Body of pancreas (tissue), 4 donors: Measurements from ENCODE around the gene GALNTL6.

Source experiments
- POLR2A ChIP-seq, 3 donors: fragments of 450-650 bp; IDR thresholded peaks; one replicate each; pipeline ENCODE4 v1.6.1; 2016; ENCODE audit warnings: antibody characterized with exemption in 3 of 3, mild to moderate bottlenecking in 2 of 3
- TF ChIP-seq, protein P1 (sequence below), 7 experiments: fragments of 450-650 bp in 4 of 7; fragments of 200-600 bp in 3 of 7; sonication (generic) in 3 of 7; IDR thresholded peaks; one replicate each; pipeline ENCODE4 v1.5.1; 2016 to 2019; ENCODE audit warnings: antibody characterized with exemption in 7 of 7

DNA sequence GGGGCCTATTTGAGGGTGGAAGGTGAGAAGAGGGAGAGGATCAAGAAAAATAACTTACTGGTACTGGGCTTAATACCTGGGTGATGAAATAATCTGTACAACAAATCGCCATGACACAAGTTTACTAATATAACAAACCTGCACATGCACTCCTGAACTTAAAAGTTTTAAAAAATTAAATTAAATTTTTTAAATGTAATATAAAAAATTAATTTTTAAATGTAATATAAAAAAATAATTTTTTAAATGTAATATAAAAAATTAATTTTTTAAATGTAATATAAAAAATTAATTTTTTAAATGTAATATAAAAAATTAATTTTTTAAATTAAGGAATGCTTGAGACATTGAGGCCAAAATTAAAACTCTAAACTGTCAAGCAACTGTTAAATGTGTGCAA lies 1231.1 kb downstream of the GALNTL6 start:
- no peak for TF ChIP-seq POLR2A (IDR thresholded peaks at IDR 0.05)
- TF ChIP-seq, protein P1, sequence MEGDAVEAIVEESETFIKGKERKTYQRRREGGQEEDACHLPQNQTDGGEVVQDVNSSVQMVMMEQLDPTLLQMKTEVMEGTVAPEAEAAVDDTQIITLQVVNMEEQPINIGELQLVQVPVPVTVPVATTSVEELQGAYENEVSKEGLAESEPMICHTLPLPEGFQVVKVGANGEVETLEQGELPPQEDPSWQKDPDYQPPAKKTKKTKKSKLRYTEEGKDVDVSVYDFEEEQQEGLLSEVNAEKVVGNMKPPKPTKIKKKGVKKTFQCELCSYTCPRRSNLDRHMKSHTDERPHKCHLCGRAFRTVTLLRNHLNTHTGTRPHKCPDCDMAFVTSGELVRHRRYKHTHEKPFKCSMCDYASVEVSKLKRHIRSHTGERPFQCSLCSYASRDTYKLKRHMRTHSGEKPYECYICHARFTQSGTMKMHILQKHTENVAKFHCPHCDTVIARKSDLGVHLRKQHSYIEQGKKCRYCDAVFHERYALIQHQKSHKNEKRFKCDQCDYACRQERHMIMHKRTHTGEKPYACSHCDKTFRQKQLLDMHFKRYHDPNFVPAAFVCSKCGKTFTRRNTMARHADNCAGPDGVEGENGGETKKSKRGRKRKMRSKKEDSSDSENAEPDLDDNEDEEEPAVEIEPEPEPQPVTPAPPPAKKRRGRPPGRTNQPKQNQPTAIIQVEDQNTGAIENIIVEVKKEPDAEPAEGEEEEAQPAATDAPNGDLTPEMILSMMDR (IDR thresholded peaks at IDR 0.05) = no peak
